Stimulated activated CD4-positive, alpha-beta T cell treated with anti-CD3 and anti-CD28 coated beads, Interleukin-1b, Interleukin-23, amount 100 ng/mL, for 24 hours (primary cell): ENCODE measurements around the gene PET117.
"Not testable (repeated sequence)": the region's sequence is repeated elsewhere in the genome, so short reads cannot be mapped to it uniquely, and the experiment has no call there.

Experiments used
- DNase-seq, 4 experiments: peaks; one replicate each; pipeline ENCODE4 v3.0.0-alpha.2; 2020; ENCODE audit warnings: low read depth in 4 of 4, low spot score in 1 of 4

PET117 gene

DNA sequence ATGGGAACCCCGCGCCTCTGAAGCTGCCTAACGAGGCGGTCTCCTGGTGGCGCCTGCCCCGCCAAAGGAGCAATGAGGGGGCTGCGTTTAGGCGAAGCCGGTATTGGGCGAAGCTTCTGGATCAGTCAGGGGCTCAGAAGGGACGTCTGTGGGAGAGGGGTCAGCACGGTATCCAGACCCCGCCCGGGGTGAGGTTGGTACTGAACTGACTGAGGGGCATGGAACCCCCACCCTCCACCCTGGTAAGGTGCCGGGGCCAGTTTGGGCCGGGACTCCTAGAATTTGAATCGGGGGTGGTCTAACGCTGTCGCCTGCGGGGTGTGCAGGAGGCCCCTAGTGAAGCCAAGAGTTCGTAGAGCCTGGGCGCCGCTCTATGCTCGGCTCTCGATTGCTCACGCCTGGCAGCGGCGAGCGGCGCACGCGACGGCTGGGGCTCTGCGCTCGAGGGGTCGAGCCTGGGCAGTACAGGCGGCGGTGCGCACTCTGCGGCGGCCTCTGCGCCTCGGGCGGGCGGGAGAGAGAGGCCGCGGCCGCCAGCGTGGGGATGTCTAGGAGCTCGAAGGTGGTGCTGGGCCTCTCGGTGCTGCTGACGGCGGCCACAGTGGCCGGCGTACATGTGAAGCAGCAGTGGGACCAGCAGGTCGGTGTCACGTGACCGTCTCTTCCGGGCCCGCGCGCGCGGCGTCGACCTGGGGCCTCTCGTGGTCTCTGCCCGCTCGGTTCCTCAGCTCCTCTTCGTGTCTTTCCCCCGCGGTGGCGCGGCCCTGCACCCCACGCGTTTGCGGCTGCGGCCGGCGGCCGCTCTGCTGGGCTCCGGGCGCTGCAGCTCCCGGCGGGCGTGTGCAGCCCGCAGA is at the start of gene PET117, which contains the start of gene KAT14:
Gene PET117 (plus strand): TSS at position 452 of the 854 bp plus-strand sequence. CDS start 93 bp downstream, at position 545.
Gene KAT14 (plus strand): TSS at position 452 of the 854 bp plus-strand sequence. CDS start 4,798 bp downstream, outside the sequence.
- peak; percentile 71 to 86 (median 84) for DNase-seq

GRCh38 chr20:18088298-18088697 is 49.4 kb upstream of the PET117 start:
- DNase-seq: not testable (repeated sequence)

DNA sequence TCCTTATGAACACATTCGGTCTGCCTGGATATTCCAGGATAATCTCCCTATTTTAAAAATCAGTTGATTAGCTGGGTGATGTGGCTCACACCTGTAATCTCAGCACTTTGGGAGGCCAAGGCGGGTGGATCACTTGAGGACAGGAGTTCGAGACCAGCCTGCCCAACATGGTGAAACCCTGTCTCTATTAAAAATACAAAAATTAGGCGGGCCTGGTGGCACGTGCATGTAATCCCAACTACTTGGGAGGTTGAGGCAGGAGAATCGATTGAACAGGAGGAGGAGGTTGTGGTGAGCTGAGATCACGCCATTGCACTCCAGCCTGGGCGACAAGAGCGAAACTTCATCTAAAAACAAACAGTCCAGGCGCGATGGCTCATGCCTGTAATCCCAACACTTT is 48.8 kb upstream of the PET117 start:
- DNase-seq: not testable (repeated sequence)

DNA sequence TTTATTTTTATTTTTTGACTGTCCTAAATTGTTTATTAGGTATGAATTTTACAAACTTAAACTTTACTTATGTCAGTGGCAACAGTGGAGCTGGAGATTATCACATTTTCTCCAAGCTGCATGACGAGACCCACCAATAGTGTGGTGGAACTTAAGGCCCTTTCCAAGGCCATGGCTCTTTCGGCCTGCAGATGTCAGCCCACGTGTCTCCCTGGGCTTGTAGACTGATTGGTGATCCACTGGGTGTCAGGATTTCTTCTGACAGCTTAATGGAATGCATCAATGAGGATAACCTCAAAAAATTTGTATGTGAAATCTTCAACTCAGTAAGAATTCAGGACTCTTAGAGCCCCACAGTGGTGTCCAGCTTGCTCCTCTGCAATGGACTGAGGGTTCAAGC is 47.6 kb upstream of the PET117 start:
- no peak for DNase-seq

DNA sequence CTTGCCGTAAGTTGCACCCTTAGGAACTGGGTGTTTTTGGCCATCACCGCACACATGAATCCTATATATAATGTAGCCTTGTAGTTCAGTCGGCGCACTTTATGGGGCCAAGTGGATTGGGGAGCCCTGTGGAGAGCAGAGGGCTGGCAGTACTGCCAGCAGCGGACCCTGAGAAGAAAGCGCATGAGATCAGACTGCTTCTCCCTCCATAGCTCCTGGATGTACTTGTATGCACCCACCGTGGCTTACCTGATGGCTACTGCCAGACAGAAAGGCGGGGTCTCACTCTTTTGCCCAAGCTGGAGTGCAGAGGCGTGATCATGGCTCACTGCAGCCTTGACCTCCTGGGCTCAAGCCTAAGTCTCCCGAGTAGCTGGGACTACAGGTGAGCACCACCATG is 47.2 kb upstream of the PET117 start:
- DNase-seq: no peak

DNA sequence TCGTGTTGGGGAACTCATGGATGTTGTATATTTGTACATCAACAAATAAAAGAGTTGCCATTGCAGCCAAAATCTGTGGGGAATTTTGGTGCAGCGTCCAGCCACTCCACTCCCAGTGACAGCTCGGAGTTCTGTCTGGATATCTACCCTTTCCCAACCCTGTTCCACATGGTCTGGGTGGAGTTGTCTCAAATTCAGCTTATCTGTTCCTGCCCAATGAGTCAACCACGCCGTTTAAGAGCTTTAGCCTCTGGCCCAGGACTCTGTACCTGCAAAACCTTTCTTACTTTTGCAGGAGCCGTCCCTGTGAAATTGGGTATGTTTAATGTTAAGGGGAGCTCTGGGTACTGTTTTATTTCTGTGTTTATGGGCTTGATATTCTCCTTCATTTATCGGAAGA is 46.0 kb upstream of the PET117 start:
- DNase-seq: no peak

DNA sequence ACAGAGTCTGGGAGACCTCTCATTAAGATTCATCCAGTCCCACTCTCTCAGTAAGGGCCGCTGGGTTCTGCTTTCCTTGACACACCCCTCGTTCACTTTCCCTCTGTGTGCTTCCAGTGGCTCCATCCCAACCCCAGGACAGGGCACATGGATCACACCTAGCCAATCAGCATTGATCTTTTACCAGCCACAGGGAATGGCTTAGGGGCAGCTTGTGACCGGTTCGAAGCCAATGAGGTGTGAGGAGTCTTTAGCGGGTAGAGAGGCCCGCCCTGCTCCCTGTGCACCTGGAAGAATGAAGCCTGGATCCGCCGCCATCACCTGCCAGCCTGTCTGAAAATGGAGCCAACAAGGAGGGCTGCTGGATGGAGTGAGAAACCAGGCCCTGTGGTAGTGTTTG is 44.8 kb upstream of the PET117 start:
- DNase-seq: no peak

GRCh38 chr20:18093388-18093787 is 44.3 kb upstream of the PET117 start:
- no peak for DNase-seq

DNA sequence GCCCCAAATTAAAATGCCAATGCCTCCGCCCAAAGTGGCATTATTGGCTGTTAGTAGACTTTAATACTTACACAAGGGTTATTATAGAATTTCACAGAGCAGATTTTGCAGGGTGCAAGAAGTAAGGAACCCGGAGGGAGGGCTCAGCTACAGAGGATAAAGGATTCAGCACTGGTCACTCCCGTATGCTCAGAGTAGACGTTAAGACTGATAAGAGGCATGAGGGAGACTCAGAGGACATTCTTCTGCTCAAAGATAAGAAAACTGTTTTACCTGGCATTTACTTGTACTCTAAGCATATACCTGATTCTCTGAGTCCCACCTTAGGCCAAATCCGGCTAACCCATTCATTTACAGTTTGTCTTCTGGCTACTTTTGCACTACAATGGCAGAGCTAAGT is 43.5 kb upstream of the PET117 start:
- no peak for DNase-seq

GRCh38 chr20:18100569-18100968 is 37.1 kb upstream of the PET117 start:
- not testable (repeated sequence) for DNase-seq

DNA sequence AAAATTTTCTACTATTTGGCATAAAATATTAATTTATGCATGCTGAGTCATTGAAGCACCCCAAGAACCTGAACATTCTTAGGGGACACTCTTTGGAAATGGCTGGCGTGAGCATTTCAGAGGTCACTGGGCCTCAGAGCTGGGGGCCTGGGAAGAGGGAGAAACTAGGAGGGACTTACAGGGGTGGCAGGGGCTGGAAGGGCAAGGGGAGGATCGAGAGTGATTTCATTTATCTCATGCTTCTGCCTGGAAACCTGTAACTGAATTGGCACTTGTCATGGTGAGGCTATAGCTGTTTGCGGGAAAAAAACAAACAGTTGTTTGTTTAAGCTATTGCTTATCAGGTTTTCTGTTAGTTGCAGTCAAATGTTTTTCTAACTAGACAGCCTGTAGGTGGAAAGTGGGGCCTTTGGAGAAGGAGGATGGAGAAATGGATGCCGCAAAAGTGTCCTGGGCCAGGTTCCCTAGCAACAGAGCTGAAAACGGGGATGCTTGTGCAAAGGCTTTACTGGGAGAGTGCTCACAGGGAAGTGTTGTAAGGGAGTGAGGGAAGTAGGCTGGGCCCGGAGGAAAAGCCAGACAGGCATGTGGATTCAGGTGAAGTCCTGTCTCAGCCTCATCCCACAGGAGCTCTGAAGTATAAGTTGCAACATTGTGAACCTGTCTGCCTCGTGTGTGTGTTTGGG is 36.4 kb upstream of the PET117 start:
- DNase-seq: no peak

GRCh38 chr20:18103497-18103896 is 34.2 kb upstream of the PET117 start:
- no peak for DNase-seq

DNA sequence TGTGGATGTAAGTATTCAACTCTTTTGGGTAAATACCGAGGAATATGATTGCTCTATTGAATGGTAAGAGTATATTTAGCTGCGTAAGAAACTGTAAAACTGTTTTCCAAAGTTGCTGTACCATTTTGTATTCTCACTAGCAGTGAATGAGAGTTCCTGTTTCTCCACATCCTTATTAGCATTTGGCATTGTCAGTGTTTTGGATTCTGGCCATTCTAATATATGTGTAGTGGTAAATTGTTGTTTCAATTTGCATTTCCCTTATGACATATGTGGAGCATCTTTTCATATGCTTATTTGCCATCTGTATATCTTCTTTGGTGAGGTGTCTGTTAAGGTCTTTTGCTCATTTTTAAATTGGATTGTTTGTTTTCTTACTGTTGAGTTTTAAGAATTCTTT is 29.3 kb upstream of the PET117 start:
- DNase-seq: no peak

GRCh38 chr20:18128574-18128973 is 9.1 kb upstream of the PET117 start:
- DNase-seq: not testable (repeated sequence)

DNA sequence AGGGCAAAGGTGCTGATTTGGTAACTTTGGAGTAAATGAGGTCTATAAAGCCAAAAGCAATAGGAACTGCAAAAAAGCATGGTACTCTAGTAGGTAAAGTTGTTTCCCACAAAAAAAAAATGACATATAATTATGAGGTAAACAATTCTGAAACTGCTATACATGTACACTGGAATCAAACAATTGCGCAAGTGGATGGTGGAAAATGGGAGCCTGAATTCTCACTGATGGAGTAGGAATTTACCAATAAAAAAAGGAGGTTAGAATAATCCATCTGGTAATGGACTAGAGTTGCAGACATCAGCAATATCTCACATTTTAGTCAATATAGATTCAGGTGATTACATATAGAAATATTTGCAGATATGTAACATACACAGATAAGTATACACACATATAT is 5.0 kb upstream of the PET117 start:
- DNase-seq: no peak

GRCh38 chr20:18133962-18134361 is 3.7 kb upstream of the PET117 start:
- no peak for DNase-seq

- DNase-seq: no peak
Measured at GRCh38 chr20:18138266-18138582, 561 bp downstream of the PET117 start.

DNA sequence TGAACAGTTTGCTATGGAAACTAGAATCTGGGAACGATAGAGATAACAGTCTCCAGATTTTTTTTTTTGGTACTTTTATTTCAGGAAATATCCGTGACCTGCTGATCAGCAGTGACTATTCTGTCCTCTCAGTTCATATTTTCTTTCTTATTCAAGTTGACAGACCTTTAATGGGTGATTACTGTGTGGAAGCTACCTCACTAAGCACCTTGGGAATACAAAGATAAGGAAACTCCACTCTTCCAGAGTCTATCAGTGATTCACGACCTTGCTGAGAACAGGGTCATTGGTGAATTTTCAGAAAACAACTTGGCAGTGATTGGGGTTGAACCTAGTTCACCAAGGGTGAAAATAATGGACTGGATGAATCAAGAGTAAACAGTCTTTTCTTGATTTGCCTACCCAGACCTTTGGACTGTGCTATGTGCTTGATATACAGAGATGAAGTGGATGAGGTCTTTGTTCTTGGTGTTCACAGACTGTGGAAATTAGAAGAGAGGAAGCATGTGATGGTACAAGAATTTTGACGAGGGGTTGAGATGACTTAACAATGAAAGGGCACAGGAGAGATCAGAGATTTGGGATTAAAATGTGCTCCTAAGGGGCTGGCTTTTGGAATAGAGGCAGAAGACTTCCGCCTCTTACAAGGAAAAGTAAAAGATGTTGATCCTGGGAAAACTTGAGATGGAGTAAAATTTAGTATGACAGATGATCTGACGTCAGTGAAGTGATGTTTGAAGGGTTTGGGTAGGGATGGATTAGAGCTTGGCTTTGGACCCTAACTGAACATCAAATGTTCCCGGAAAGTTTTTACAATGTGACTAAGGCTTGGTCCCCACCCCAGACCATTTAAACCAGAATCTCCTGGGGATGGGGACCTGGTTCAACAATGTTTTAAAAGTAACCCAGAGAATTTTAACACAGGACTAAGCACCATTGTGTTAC is 1.2 kb downstream of the PET117 start:
- no peak for DNase-seq

DNA sequence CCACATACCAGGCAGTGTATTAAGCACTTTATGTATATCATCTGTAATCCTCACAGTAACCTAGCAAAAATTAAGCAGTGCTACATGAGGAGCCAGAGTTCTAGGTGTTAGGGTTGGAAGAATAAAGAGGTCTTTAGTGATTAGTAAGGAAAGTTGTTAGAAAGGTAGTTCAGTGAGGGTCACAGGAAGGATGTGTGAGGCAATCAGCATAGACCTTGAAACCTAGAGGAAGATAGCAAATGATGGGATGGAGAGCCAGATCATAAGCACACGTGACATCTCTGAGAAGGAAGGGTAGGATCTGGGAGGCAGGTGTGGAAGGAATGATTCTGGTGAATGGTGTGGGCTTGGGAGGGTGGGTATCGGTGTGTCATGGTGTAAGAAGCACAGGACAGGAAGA is 2.2 kb downstream of the PET117 start:
- no peak for DNase-seq

DNA sequence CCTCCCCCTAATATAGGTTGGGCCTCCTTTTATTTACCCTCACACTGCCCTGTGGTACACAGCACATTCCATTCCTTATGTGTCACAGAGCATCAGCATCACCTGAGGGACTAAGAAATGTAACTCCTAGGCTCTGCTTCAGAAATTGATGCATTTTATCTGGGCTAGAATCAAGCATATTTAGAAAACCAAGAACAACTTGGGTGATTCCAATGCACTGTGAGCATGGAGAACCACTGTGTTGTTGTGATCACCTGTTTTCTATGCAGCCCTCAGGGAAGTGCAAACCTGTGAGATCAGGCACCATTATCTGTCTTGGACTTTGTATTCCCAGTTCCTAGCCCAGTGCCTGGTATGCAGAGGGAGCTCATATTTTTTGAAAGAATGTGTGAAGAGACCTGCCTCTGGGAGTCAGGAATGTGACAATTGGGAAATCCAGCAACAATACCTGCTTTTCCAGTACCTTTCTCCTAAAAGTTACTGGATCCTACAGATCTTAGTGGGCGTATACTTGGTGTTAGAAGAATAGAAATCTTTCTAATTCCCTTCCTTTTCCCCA is 7.0 kb downstream of the PET117 start:
- DNase-seq: no peak

DNA sequence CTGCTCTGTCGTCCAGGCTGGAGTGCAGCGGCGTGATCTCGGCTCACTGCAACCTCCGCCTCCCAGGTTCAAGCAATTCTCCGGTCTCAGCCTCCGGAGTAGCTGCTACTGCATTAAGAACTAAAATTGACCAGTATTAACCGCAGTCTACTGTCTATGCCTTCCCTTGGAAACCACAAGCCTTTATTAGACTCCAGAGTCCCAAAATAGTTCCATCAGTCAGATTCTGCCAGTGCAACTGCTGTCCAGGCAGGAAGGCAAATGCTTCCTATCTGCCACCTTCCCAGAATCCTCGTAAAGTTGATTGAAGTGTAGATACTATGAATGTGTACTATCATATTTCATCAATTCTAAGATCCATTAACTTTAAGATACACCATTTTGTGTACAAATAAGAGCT is 16.7 kb downstream of the PET117 start:
- no peak for DNase-seq
